ENCODE measurements around the gene SELENOO. TPM values are rescaled to one million over a fixed set of nuclear protein-coding genes. Genes with fewer than 3 reads are reported as not detected.

SELENOO gene
- total RNA-seq, 1 donor from 2014 or later: 85.2 TPM

DNA sequence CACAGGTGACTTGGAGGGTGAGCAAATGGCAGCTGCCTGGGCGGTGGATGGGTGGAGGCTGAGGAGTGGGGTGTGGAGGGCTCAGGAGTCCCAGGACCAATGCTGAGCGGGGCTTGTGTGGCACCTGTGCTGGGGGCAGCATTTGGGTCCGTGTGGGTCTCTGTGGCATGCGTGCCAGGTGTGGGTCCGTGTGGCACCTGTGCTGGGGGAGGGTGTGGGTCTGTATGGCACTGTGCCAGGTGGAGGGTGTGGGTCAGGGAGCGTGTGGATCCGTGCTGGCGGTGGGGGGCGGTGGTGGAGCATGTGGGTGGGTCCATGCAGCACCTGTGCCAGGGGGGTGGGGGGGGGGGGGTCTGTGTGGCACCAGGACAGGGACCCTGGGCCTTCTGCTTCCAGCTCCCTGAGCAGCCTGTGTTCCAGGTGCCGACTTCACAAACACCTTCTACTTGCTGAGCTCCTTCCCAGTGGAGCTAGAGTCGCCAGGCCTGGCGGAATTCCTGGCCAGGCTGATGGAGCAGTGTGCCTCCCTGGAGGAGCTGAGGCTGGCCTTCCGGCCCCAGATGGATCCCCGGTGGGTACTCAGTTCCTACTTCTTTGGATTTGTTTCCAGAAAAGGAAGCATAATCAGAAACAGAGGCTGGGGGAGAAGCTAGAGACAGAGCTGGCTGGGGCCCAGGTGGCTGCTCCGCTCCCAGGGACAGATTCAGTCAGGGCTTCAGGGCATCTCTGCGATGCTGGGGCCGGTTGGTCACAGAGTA, 14.7 kb downstream of the SELENOO start:
- DNase-seq (ENCODE audit: low spot score) (peak; percentile 58), ATAC-seq (no peak)

DNA sequence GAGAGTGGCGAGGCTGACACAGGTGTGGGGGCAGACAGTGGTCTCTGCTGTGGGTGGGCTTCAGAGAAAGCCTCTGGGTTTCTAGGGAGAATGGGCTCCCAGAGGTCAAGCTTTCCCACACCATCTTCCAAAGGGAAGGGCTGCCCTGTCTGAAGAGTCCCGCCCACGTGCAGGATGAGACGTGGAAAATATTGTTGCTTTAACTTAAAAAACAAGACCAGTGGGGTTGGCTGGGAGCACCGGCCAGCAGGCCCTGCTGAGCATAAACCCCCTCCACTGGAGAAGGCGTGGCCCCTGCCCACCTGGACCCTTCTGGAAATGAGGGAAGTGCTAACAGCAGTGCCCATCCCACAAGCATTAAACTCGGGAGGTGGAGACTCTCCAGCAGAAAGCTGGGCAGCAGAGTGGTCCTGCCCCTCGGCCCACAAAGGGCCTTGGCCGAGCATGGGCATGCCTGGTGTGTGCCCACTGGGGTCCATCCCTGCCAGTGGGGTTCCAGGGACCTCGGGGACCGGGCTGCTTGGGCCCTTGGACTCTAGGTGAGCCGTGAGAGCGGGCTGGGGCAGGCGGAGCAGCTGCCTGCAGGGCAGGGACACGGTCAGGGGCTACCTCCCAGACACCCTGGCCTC, 15.4 kb downstream of the SELENOO start:
- ATAC-seq (no peak), DNase-seq (ENCODE audit: low spot score) (no peak)

DNA sequence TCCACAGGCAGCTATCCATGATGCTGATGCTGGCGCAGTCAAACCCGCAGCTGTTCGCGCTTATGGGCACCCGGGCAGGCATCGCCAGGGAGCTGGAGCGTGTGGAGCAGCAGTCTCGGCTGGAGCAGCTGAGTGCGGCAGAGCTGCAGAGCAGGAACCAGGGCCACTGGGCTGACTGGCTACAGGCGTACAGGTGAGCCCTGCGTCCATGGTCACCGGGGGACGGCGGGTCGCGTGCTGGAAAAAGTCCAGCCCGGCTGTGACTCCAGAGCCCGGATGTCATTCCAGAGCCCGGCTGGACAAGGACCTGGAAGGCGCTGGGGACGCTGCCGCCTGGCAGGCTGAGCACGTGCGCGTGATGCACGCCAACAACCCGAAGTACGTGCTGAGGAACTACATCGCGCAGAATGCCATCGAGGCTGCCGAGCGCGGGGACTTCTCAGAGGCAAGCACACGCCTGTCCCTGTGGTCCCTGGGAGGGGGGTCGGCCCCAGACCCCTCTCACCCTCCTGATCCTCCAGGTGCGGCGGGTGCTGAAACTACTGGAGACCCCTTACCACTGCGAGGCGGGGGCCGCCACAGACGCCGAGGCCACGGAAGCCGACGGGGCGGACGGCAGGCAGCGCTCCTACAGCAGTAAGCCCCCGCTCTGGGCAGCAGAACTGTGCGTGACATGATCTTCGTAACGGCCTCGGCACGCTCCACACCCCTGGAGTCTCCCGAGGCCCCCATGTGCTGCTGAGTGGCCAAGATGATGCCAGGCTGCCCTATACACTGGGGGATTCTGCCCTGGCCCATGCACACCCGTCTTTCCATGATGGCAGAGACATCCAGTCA, 16.1 kb downstream of the SELENOO start:
- DNase-seq (ENCODE audit: low spot score) (peak; percentile 63), ATAC-seq (no peak)

DNA sequence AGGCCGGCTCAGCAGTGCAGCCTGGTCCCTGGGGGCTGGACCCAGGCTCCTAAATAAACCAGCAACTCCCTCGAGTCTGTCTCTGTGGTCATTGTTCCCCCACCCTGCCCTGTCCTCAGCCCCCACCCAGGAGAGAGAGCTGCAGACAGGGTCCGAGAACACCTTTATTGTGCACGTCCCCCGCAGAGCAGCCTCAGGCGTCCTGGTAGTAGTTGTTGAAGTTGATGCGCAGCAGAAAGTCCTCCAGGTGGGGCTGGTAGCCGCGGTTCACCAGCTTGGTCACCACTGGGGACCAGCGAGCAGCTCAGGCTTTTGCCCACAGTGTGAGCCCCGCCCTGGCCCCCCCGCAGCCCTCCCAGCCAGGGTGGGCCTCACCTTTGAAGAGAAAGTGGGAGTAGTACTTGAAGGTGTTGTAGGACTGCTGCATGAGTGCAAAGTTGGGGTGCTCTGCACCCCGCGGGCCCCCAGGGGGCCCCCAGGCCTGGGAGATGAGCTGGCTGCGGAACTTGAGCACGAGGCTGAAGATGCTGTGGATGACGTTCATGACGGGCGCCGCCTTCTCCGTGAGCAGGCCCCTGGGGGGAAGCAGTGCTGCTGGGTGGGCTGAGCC, 16.8 kb downstream of the SELENOO start:
- no peak for DNase-seq (ENCODE audit: low spot score)
- ATAC-seq: no peak

DNA sequence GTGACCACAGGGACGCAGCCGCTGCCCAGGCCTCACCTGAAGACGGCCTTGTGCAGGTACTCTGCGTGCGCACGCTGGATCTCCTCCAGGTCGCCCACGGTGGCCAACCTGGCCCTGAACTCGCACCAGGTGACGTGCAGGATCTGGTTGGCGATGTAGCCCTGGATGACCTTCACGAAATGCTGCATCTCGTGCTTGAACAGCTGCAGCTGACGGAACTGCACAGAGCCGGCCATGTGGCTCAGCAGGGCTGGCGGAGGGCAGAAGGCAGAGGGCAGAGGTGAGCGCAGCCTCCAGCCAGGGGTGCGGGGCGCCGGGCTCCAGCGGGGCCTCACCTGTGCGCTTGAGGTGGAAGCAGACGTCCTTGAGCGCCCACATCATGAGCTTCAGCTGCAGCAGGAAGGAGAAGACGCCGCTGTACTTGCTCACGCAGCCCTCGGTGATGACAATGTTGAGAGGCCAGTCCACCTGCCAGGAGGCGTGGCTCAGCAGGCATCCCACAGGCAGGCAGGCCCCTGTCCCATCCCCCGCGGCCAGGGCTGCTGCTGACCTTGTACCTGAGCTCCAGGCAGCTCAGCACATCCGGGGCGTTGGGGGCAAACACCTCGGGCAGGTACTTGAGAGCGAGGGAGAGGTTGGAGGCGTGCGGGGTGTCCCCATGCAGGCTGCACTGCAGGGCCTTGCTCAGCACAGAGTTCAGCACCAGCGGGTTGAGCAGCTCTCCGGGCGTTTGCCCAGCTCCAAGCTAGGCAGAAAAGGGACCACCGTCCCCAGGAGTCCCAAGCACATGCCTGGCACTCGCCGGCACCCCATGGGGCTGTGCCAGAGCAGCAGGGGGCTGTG, 17.6 kb downstream of the SELENOO start:
- ATAC-seq: peak; percentile 29

DNA sequence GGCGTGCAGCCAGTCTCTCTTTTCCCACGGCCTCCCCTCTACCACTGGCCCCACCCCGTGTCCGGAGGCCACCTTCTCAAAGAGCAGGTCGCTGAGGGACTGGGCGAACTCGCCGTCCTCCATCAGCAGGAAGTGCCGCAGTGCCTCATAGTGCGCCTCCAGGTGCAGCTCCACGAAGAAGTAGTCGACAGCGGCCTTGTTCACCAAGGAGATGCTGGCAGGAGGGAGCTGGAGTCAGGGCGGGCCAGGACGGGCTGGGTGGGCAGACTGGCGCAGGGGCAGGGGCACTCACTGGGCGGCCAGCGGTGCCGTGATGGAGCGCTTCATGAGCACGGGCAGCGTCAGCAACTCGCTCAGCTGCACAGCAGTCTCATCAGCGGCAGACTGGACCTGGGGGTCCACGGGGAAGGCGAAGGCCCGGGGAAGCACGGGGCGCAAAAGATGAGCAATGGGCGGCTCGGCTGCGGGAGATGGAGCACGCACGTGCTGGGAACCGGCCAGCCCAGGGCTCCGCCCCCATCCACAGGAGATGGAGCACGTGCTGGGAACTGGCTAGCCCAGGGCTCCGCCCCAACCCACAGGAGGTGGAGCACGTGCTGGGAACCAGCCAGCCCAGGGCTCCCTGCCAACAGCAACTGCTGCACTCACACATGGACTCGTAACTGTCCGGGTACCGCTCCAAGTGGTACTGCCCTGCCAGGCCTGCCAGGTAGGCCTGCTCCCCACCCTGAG, 18.4 kb downstream of the SELENOO start:
- ATAC-seq (peak; percentile 74), DNase-seq (ENCODE audit: low spot score) (peak; percentile 99)

More for the DNA sequence above, 17.6 kb downstream of the SELENOO start:
- peak; percentile 73 for DNase-seq (ENCODE audit: low spot score)

DNA sequence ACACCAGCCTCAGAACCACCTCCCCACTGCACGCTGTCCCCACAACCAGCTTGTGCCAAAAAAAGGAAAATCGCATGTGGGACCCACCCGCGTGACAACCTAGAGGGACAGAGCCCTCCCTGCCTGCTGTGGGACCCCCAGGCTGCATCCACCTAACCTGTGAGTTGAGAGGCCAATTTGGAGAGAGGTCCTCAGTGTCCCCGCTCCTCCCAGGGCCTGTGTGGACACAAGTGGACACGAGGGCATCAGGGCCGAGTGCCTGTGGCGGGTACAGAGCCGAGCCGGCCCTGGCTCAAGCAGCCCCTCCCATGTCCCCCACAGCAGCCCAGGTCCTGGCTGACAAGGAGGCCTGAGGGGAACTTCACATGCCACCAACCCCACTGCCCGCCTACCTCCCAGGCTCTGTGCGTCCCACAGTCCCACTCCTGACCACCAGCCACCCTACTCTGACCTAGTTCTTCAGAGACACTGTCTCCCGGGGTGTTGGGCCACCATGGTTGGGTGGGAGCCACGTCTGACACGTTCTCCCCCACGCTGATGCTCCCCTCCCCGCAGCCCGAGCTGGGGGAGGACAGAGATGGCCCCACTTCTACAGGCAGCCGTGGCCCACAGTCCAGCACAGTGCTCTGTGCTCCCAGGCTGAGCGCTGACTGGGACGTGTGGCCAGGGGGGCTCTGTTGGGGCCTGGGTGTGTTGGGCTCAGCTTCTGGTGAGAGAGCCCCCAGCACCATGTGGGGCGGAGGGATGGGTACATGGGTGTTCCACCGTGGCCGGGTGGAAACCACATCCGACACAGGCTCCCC, 19.2 kb downstream of the SELENOO start:
- DNase-seq (ENCODE audit: low spot score): no peak
- peak; percentile 0 for ATAC-seq

DNA sequence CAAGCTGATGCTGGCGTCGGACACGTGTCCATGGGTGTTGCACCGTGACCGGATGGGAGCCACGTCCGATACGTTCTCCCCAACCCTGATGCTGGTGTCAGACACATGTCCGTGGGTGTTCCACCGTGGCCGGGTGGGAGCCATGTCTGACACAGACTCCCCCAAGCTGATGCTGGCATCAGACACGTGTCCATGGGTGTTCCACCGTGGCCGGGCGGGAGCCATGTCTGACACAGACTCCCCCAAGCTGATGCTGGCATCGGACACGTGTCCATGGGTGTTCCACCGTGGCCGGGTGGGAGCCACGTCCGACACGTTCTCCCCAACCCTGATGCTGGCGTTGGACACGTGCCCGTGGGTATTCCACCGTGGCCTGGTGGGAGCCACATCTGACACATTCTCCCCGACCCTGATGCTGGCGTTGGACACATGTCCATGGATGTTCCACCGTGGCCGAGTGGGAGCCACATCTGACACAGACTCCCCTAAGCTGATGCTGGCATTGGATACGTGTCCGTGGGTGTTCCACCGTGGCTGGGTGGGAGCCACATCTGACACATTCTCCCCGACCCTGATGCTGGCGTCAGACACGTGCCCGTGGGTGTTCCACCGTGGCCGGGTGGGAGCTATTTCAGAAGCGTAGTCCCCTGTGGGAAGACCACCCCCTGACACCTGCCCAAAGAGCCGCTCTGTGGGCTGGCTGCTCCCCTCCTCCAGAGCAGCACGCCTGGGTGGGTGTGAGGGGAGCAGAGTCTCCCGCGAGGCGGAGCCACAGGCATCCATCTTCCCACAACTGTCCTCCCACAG, 20.0 kb downstream of the SELENOO start:
- DNase-seq (ENCODE audit: low spot score): no peak
- no peak for ATAC-seq

DNA sequence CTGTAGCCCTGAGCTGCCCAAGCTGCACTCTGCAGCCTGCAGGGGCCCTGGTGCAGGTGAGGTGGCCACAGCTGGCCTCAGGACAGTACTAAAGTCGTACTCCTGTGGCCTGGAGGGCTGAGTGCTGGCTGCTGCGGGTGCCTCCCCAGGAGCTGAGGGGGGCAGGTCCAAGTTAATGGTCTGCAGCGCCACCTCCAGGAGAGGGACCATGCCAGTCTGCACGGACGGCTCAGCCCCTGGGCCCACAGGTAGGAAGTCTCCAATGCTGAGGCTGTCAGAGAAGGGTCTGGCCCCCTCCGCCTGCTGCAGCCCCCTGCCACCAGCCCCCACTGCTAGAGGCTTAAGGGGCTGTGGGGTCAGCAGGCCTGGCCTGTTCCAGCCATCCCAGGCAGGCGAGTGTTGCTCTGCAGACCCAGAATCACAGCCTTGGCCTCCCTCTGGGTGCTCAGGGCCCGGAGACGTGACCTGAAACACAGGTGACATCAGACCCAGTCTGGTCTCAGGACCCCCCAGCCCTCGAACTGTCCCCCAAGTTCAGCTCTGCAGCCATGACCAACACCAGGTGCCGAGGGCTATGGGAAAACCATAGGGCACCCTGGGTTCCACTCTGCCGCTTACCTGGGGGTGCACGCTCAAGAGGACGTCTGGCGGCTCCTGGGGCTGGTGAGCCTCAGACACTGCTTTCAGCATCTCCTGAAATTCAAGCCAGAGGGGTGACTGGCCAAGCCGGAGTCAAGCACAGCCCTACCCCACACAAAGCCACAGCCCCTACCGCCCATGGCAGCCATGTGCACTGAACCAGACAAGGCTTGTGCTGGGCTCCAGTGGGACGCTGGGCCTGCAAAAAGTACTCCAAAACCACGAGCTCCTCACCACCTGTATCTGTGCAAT, 20.8 kb downstream of the SELENOO start:
- DNase-seq (ENCODE audit: low spot score) (no peak), ATAC-seq (no peak)

DNA sequence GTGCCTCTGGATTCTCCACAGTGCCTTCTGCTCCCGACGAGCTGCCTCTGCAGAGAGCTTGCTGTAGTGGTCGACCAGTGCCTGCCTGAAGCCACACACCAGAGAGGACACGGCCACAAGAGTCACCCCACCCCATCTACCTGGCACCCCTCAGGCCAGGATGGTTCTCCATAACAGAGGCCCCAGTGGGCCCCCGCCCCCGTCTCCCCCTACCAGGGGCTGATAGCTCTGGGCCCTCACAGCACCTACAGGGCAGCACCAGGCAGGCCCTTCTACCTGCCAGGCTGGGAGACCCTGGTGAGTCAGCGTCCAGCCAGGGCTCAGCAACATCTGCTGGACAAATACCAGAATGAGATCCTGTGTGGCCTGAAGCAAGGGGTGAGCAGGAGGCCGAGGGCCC, 21.7 kb downstream of the SELENOO start:
- no peak for ATAC-seq
- no peak for DNase-seq (ENCODE audit: low spot score)

DNA sequence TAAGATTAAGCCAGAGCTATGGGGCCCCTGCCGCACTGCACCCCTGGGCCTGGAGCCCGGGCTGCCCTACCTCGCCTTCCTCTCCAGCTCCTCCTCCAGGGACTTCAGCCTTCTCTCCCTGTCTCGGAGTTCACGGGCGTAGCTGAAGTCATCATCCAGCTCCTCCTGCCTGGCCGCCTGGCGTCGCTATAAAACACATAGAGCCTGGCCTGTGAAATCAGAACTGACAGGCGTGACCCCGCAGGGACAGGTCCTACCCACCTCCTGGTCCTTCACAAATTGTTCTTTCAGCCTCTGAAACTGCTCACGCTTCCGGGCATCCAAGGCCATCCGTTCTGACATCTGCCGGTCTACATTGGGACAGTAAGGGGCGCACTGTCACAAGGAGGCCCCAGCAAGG, 23.3 kb downstream of the SELENOO start:
- no peak for DNase-seq (ENCODE audit: low spot score)
- no peak for ATAC-seq

DNA sequence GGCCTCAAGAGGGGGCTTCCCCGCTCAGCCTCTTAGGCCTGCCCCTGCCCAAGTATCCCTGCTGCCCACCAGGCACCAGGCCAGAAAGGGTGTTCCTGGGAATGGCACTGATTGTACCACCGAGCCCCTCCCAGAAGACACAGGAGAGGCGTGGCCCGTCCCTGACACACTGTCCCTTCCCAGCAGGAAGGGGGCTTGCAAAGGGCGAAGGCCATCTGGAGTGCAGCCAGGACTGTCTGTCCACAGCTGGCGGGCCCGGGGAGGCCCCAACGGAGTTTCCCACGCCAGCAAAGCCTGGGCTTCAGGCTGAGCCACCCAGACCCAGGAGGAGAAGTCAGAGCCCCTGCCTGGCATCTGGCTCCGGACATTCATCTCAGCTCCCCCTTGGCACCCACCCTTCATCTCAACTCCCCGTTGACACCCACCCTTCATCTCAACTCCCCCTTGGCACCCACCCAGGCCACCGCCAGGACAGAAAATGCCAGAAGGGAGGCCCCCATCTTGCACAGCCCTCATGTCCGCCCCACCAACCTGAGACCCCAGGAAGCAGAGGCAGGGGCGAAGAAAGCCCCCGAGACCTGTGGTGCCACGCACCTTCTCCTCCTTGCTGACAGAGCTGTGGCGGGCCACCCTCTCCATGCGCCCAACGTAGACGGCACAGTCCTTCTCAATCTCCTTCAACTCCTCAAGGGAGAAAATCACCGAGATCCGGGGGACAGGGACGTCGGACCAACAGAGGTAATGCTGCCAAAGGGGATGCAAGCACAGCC, 24.6 kb downstream of the SELENOO start:
- no peak for ATAC-seq
- DNase-seq (ENCODE audit: low spot score): no peak

DNA sequence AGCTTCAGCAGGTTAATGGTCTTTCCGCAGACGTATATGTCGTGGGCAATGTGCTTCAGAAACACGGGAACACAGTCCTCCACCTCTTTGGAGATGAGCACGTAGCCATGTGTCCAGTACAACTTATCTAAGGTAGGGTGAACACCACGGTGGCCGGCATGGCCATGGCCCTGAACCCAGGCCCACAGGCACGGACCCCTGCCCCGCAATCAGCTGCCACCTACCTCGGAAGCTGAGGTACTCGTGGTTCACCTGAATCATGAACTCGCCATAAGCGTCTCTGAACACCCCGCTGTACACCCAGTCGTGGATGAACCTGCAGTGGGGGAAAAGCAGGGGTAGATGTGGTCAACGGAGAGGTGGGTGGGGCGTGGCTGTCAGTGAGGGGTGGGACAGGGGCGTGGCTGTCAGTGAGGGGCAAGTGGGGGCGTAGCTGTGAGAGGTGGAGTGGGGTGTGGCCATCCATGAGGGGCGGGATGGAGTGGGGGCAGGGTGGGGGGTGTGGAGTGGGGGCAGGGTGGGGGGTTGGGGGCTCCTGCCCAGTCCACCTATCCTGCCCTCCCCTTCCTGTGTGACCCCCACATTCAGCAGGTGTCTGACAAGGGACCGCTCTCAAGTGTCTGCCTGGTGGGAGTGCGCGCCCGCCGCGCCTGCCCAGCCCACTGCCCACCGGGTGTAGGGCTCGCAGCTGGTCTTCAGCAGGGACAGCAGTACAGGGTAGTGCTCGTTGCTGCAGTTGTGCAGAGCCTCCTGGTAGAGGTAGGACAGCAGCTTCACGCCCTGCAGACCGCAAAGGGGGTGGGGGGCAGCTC, 25.5 kb downstream of the SELENOO start:
- DNase-seq (ENCODE audit: low spot score) (no peak), ATAC-seq (no peak)

DNA sequence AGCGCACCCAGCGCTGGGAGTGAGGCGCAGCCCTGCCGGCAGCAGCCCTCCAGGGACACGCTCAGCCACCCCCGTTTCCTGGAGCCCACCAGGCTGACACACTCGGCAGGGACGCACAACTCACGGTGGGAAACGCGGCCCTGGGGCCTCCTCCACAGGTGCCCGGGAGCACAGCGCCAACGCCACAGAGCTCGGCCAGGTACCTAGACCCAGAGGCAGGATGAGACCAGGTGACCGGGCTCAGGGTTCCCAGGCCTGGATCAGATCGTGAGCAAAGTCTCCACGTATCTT, 26.0 kb downstream of the SELENOO start:
- ATAC-seq (no peak), DNase-seq (ENCODE audit: low spot score) (no peak)

DNA sequence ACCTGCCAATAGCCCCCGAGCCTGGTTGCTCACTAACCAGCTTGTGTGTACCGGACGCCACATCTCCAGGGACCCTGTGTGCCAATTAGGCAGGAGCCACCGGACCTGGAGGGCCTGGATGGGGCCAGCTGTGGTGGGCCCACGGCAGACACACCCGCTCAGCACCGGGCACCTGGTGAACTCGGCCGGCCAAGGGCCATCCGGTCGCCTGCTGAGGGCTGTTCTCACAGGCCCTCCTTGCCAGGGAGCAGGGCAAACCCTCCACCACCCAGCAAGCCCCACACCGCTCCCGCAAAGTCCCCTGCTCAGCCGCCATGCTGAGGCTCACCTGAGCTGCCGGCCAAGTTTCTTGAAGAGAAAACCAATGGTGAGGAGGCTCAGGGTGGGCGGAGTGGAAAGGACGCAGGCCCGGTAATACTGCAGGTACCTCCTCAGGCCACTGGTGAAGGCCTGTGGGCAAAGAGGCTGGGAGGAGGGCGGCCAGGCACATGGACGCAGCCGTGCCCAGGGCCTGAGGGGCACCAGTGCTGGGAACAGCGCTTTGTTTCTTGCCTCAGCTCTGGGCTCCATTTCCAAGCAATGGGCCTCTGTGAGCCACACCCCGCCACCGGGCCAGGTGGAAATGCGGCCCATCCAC, 26.9 kb downstream of the SELENOO start:
- no peak for ATAC-seq
- no peak for DNase-seq (ENCODE audit: low spot score)
